Measurements from ENCODE around the gene FGL2. TPM values are rescaled to one million over a fixed set of nuclear protein-coding genes. Genes with fewer than 3 reads are reported as not detected.

Gene FGL2
- total RNA-seq, 1 experiment from 2014 or later = 0.14 TPM

DNA sequence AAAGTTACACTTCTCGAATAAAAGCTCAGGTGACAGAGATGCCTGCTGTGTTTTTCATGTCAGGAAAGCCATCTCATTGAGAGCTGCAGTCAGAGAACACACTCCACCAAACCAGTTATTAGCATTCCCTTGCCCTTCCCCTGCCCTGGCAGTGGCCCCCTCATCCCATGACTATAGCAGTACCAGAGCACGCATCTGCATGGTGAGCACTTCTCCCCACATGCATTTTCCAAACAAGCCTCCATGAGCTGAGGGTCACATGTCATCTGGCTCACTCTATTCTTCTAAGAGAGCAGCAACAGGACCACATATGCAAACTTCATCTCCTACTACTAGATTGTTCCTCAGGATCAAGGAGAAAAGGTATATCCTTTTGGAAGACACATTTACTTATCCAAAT is 42.4 kb upstream of the FGL2 start:
- intact Hi-C loops (cut with micrococcal nuclease; ENCODE audit: unreplicated experiment) = no loop called here
- Mint-ChIP-seq H3K27ac (ENCODE audit: unreplicated experiment) (no peak overlapping the region), H3K36me3 (ENCODE audit: insufficient read depth, unreplicated experiment) (no peaks in the 10 kb centered on the region), H3K9me3 (ENCODE audit: low read depth, unreplicated experiment) (no peaks in the 10 kb centered on the region), H3K4me3 (ENCODE audit: low read depth, unreplicated experiment) (no peak overlapping the region), H3K4me1 (ENCODE audit: low read depth, unreplicated experiment) (no peaks in the 10 kb centered on the region), H3K27me3 (ENCODE audit: unreplicated experiment) (no peaks in the 10 kb centered on the region)
- TF ChIP-seq, protein P1, sequence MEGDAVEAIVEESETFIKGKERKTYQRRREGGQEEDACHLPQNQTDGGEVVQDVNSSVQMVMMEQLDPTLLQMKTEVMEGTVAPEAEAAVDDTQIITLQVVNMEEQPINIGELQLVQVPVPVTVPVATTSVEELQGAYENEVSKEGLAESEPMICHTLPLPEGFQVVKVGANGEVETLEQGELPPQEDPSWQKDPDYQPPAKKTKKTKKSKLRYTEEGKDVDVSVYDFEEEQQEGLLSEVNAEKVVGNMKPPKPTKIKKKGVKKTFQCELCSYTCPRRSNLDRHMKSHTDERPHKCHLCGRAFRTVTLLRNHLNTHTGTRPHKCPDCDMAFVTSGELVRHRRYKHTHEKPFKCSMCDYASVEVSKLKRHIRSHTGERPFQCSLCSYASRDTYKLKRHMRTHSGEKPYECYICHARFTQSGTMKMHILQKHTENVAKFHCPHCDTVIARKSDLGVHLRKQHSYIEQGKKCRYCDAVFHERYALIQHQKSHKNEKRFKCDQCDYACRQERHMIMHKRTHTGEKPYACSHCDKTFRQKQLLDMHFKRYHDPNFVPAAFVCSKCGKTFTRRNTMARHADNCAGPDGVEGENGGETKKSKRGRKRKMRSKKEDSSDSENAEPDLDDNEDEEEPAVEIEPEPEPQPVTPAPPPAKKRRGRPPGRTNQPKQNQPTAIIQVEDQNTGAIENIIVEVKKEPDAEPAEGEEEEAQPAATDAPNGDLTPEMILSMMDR (IDR thresholded peaks at IDR 0.05; ENCODE audit: unreplicated experiment) = no peak
- no TSS peak for BruUV-seq (replicated peaks)
- CTCF ChIA-PET = no interaction called here
- DNase-seq = no peak

DNA sequence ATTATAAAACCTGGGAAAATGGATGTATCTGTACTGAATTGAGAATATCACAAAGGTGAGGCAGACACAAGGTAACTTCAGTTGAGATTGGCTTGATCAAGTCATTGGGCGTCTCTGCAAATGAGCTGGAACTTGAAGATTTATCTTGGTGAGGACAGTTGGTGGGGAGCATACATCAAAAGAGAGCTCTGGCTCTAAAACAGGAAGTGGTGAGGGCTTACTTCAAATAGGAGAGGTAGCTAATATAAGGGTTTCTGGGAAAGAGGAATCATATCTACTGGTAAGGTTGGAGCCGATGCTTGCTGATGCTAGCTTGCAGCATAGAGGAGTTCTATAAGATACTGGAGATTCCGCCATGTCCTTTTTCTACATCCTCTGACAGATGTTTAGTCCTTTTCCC is 39.9 kb upstream of the FGL2 start:
- BruUV-seq (replicated peaks) = no TSS peak

DNA sequence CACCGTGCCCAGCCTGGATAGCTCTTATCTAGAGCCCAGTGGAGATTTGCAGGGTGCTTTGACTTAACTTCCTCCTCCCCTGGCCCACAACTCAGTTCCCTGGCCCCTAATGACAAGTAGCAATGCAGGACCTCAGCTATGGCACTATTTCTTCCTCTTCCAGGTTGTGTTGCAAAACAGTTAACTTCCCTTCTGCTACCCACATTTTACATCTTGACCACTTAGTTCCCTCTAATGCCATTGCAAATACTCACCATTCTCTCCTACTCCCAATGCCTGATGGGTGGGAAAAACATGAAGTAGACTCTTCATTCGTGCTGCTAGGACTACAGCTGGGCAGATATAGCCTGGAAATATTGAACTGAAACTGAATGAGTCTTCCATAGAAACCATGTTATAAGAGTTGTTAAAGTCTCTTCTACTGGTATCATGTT is 39.1 kb upstream of the FGL2 start:
- no peak overlapping the region for H3K4me3 Mint-ChIP-seq (ENCODE audit: low read depth, unreplicated experiment)
- no TSS peak for BruUV-seq (replicated peaks)
- H3K4me1 Mint-ChIP-seq (ENCODE audit: low read depth, unreplicated experiment) = no peaks in the 10 kb centered on the region
- no peaks in the 10 kb centered on the region for H3K36me3 Mint-ChIP-seq (ENCODE audit: insufficient read depth, unreplicated experiment)
- TF ChIP-seq, protein P1 (IDR thresholded peaks at IDR 0.05; ENCODE audit: unreplicated experiment) = no peak
- no peaks in the 10 kb centered on the region for H3K27me3 Mint-ChIP-seq (ENCODE audit: unreplicated experiment)
- DNase-seq = no peak
- no peaks in the 10 kb centered on the region for H3K9me3 Mint-ChIP-seq (ENCODE audit: low read depth, unreplicated experiment)
- no peak overlapping the region for H3K27ac Mint-ChIP-seq (ENCODE audit: unreplicated experiment)
- CTCF ChIA-PET = no interaction called here
- intact Hi-C loops (cut with micrococcal nuclease; ENCODE audit: unreplicated experiment) = no loop called here

More for the DNA sequence above, 39.9 kb upstream of the FGL2 start:
- no peaks in the 10 kb centered on the region for H3K27me3 Mint-ChIP-seq (ENCODE audit: unreplicated experiment)
- no peaks in the 10 kb centered on the region for H3K4me1 Mint-ChIP-seq (ENCODE audit: low read depth, unreplicated experiment)
- no peak for DNase-seq
- no peak overlapping the region for H3K27ac Mint-ChIP-seq (ENCODE audit: unreplicated experiment)
- CTCF ChIA-PET = no interaction called here
- H3K9me3 Mint-ChIP-seq (ENCODE audit: low read depth, unreplicated experiment) = no peaks in the 10 kb centered on the region
- intact Hi-C loops (cut with micrococcal nuclease; ENCODE audit: unreplicated experiment) = no loop called here
- TF ChIP-seq, protein P1 (IDR thresholded peaks at IDR 0.05; ENCODE audit: unreplicated experiment) = no peak
- H3K36me3 Mint-ChIP-seq (ENCODE audit: insufficient read depth, unreplicated experiment) = no peaks in the 10 kb centered on the region
- H3K4me3 Mint-ChIP-seq (ENCODE audit: low read depth, unreplicated experiment) = no peak overlapping the region

DNA sequence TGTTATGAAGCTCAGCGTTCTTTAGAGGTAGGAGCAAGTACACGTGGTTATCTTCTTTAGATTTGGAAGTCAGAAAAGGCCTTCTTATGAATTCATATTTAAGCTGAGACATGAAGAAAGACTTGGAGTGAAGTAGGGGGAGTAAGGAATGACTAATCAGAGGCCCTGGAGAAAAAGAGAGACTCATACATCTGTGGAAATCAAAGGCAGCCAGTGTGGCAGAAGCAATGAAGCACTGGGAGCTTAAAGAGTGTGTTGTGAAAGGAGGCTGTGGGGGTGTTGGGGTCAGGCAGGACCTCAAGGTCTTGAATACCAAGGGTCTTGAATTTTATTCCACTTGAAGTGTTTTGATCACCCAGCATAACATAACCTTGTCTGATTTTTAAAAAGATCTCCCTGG is 35.7 kb upstream of the FGL2 start:
- no peaks in the 10 kb centered on the region for H3K4me1 Mint-ChIP-seq (ENCODE audit: low read depth, unreplicated experiment)
- no peak overlapping the region for H3K27ac Mint-ChIP-seq (ENCODE audit: unreplicated experiment)
- no peak for DNase-seq
- no peaks in the 10 kb centered on the region for H3K36me3 Mint-ChIP-seq (ENCODE audit: insufficient read depth, unreplicated experiment)
- CTCF ChIA-PET = interaction anchor here (0.6 kb wide), 1 partner anchor 34 kb away, joined by 3 read pairs; no protein-coding TSS in a partner anchor
- intact Hi-C loops (cut with micrococcal nuclease; ENCODE audit: unreplicated experiment) = no loop called here
- no TSS peak for BruUV-seq (replicated peaks)
- peaks cover 3% of the 10 kb centered on the region for H3K9me3 Mint-ChIP-seq (ENCODE audit: low read depth, unreplicated experiment)
- TF ChIP-seq, protein P1 (IDR thresholded peaks at IDR 0.05; ENCODE audit: unreplicated experiment) = no peak
- H3K27me3 Mint-ChIP-seq (ENCODE audit: unreplicated experiment) = no peaks in the 10 kb centered on the region
- H3K4me3 Mint-ChIP-seq (ENCODE audit: low read depth, unreplicated experiment) = no peak overlapping the region

Measured in Calu3 (cell line).